ENCODE measurements around the gene AMN. TPM values are rescaled to one million over a fixed set of nuclear protein-coding genes. Genes with fewer than 3 reads are reported as not detected.

AMN gene
- total RNA-seq, 1 donor from 2014 or later: 0.32 TPM

- intact Hi-C loops (cut with micrococcal nuclease): no loop called here
These were observed 23.5 kb upstream of the AMN start for GRCh38 chr14:102898776-102899515.

GRCh38 chr14:102899516-102899900 lies 23.0 kb upstream of the AMN start:
- intact Hi-C loops (cut with micrococcal nuclease): no loop called here

- intact Hi-C loops (cut with micrococcal nuclease): no loop called here
These were observed 21.6 kb upstream of the AMN start for GRCh38 chr14:102900631-102901571.

GRCh38 chr14:102901633-102902032 lies 20.8 kb upstream of the AMN start:
- intact Hi-C loops (cut with micrococcal nuclease): no loop called here

- intact Hi-C loops (cut with micrococcal nuclease): no loop called here
These were observed 20.4 kb upstream of the AMN start for GRCh38 chr14:102902086-102902485.

GRCh38 chr14:102902523-102903247 lies 19.8 kb upstream of the AMN start:
- intact Hi-C loops (cut with micrococcal nuclease): no loop called here

GRCh38 chr14:102903248-102903888 lies 19.1 kb upstream of the AMN start:
- intact Hi-C loops (cut with micrococcal nuclease): no loop called here

GRCh38 chr14:102903889-102904512 lies 18.5 kb upstream of the AMN start:
- intact Hi-C loops (cut with micrococcal nuclease): no loop called here

GRCh38 chr14:102905116-102906108 lies 17.1 kb upstream of the AMN start:
- intact Hi-C loops (cut with micrococcal nuclease): no loop called here

- intact Hi-C loops (cut with micrococcal nuclease): no loop called here
These were observed 15.7 kb upstream of the AMN start for GRCh38 chr14:102906616-102907302.

- intact Hi-C loops (cut with micrococcal nuclease): no loop called here
These were observed 15.1 kb upstream of the AMN start for GRCh38 chr14:102907303-102907844.

GRCh38 chr14:102907980-102908730 lies 14.3 kb upstream of the AMN start:
- intact Hi-C loops (cut with micrococcal nuclease): no loop called here

- intact Hi-C loops (cut with micrococcal nuclease): no loop called here
These were observed 13.6 kb upstream of the AMN start for GRCh38 chr14:102908766-102909455.

GRCh38 chr14:102909462-102909861 lies 13.0 kb upstream of the AMN start:
- intact Hi-C loops (cut with micrococcal nuclease): no loop called here

GRCh38 chr14:102909911-102910310 lies 12.6 kb upstream of the AMN start:
- intact Hi-C loops (cut with micrococcal nuclease): loop anchor here (10.0 kb wide), 1 partner anchor 385 kb away; no protein-coding TSS in a partner anchor

- intact Hi-C loops (cut with micrococcal nuclease): loop anchor here (10.0 kb wide), 1 partner anchor 386 kb away; no protein-coding TSS in a partner anchor
These were observed 12.0 kb upstream of the AMN start for GRCh38 chr14:102910442-102910841.

GRCh38 chr14:102911541-102911951 lies 10.9 kb upstream of the AMN start:
- intact Hi-C loops (cut with micrococcal nuclease): loop anchor here (10.0 kb wide), 1 partner anchor 387 kb away; no protein-coding TSS in a partner anchor

All from T-helper 2 cell treated with Interferon-gamma antibody and Interleukin-4, amounts not matched to agents 100 ng/mL and 5 ng/mL, for 36 hours (primary cell).